Gastroesophageal sphincter (tissue), 3 donors: Measurements from ENCODE around the gene DYSF.

Experiments used
- CTCF ChIP-seq, 4 experiments: fragments of 200-600 bp in 2 of 4; fragments of 450-650 bp in 2 of 4; sonication (generic) in 1 of 4; IDR thresholded peaks; one replicate each; pipeline ENCODE4 v1.5.1; 2017 to 2019; ENCODE audit warnings: antibody characterized with exemption in 4 of 4, mild to moderate bottlenecking in 2 of 4, moderate library complexity in 2 of 4
- POLR2A ChIP-seq, 2 donors: fragments of 450-650 bp; IDR thresholded peaks; one replicate each; pipeline ENCODE4 v1.6.1; 2017; ENCODE audit warnings: antibody characterized with exemption in 2 of 2, mild to moderate bottlenecking in 2 of 2, moderate library complexity in 1 of 2

- TF ChIP-seq CTCF (IDR thresholded peaks at IDR 0.05): no peak
- TF ChIP-seq POLR2A (IDR thresholded peaks at IDR 0.05): no peak
Measured at GRCh38 chr2:71578767-71579342, 125.5 kb downstream of the DYSF start.
